ENCODE data around the gene GPR63. TPM values are rescaled to one million over a fixed set of nuclear protein-coding genes. Genes with fewer than 3 reads are reported as not detected.
"Not testable (repeated sequence)": the region's sequence is repeated elsewhere in the genome, so short reads cannot be mapped to it uniquely, and the experiment has no call there.

Gene GPR63, protein sequence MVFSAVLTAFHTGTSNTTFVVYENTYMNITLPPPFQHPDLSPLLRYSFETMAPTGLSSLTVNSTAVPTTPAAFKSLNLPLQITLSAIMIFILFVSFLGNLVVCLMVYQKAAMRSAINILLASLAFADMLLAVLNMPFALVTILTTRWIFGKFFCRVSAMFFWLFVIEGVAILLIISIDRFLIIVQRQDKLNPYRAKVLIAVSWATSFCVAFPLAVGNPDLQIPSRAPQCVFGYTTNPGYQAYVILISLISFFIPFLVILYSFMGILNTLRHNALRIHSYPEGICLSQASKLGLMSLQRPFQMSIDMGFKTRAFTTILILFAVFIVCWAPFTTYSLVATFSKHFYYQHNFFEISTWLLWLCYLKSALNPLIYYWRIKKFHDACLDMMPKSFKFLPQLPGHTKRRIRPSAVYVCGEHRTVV
- total RNA-seq (2014; rRNA removed; shearing (Covaris generic)), result 1.3 and 1.6 TPM in 2 replicates
- polyA plus RNA-seq (2015; cell fraction: cytosol; rRNA removed), result 1.1 and 1.7 TPM in 2 replicates
- polyA plus RNA-seq (2015; cell fraction: nucleus; rRNA removed), result 3.7 and 5.0 TPM in 2 replicates

DNA sequence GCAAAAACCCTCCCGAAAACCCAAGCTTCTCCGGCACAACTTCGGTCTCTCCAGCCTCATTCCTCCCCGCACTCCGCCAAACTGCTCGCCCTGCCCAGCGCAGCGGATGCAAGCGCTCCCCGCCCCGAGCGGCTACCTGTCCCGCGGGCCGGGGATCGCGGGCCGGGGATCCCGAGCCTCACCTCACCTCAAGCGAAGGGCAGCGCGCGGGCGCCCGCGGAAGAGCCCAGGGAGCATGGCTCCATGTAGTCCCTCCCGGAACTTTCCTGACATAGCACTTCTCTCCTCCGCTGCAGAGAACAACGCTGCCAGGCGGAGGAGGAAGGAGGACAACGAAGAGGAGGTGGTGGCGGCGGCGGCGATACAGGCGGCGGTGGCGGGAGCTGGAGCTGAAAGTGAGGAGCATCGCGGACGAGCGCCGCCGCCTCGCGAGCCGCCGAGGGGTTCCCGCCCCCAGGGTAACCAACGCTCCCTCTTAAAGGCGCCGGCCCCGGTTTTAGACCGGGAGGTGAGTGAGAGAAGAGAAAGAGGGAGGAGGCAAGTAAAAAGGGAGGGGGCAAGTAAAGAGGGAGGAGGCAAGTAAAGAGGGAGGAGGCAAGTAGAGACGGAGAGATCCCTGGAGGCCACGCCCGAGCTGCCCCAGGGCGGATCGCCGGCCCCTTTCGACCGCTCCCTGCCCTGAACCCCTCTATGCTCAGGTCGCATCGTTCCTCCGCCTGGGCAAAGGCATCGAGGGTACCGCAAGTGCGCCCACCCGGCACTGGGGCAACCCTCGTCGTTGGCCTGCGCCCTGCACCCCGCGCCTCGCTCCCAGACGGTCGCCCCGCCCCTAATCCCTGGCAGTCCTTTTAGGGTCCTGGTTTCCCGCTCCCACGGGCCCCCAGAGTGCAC lies at the start of gene GPR63:
TSS of gene GPR63 (minus strand) at position 397 of the 891 bp plus-strand sequence. CDS start 37,746 bp downstream, outside the sequence.
- peak; percentile 84 for DNase-seq (ENCODE audit: low read depth, low spot score)
- in situ Hi-C loops (cut with HindIII; ENCODE audit: low pct_unique_long_range_greater_than_20kb, low sequenced_read_pairs), result no loop called here

DNA sequence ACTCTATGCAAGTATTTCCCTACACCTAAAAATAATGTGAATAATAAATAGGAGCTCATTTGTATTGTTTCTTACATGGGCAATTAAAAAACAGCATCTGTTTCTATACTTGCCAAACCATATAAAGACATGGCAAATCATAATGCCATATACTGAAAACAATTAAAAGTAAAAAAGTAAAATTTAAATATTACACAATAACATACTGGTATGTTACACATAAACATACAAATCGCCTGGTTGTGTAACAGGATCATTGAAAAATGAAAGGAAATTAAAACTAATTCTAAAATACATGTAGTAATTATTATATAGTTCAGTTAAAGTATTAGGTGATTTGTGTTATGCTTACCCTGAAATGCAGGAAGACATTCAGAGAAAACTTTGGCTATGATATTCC lies 49.2 kb upstream of the GPR63 start:
- no peak for DNase-seq (ENCODE audit: low read depth, low spot score)
- in situ Hi-C loops (cut with HindIII; ENCODE audit: low pct_unique_long_range_greater_than_20kb, low sequenced_read_pairs), result no loop called here

GRCh38 chr6:96885187-96885631 lies 47.9 kb upstream of the GPR63 start:
- in situ Hi-C loops (cut with HindIII; ENCODE audit: low pct_unique_long_range_greater_than_20kb, low sequenced_read_pairs); DNase-seq (ENCODE audit: low read depth, low spot score): not testable (repeated sequence)

GRCh38 chr6:96878143-96878542 lies 40.9 kb upstream of the GPR63 start:
- in situ Hi-C loops (cut with HindIII; ENCODE audit: low pct_unique_long_range_greater_than_20kb, low sequenced_read_pairs), result no loop called here
- DNase-seq (ENCODE audit: low read depth, low spot score), result no peak

GRCh38 chr6:96876886-96877545 lies 39.7 kb upstream of the GPR63 start:
- no peak for DNase-seq (ENCODE audit: low read depth, low spot score)
- in situ Hi-C loops (cut with HindIII; ENCODE audit: low pct_unique_long_range_greater_than_20kb, low sequenced_read_pairs), result no loop called here

DNA sequence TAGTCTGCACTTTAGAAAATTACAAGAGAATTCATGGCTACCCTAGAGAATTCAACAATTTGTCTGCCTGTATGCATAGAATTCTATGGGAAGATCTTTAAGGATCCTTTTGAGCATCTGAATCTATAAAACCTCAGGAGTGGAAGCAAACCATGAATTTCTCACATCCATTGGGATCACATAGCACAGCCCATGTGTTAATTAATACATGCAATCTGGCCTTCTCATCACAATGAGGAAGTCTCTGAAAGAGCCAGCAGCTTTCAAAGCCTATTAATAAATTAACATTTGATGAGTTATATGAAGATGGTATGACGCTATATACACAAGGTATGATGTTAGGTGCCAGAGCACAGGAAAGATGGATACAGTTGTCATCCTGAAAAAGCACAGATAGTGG lies 35.7 kb upstream of the GPR63 start:
- in situ Hi-C loops (cut with HindIII; ENCODE audit: low pct_unique_long_range_greater_than_20kb, low sequenced_read_pairs), result no loop called here

DNA sequence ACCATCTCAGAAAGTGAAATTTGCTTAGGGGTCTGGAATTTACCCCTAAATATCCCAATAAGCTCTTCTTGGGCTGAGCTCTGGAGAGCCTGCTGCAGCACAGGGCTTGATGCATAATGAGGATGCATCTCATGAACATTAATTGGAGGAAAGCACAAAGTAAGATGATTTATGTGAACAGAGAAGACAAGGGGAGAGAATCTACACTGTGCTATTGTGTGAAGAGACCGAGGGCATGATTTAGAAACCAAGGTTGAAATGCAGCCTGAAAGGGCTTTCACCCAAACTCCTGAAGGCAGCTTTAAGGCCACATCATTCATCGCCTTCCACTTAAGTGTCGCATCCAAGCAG lies 27.8 kb upstream of the GPR63 start:
- in situ Hi-C loops (cut with HindIII; ENCODE audit: low pct_unique_long_range_greater_than_20kb, low sequenced_read_pairs), result no loop called here

More for the DNA sequence above, 35.7 kb upstream of the GPR63 start:
- DNase-seq (ENCODE audit: low read depth, low spot score), result no peak

GRCh38 chr6:96864216-96865054 lies 27.2 kb upstream of the GPR63 start:
- DNase-seq (ENCODE audit: low read depth, low spot score), result no peak
- in situ Hi-C loops (cut with HindIII; ENCODE audit: low pct_unique_long_range_greater_than_20kb, low sequenced_read_pairs), result no loop called here

More for the DNA sequence above, 27.8 kb upstream of the GPR63 start:
- no peak for DNase-seq (ENCODE audit: low read depth, low spot score)

DNA sequence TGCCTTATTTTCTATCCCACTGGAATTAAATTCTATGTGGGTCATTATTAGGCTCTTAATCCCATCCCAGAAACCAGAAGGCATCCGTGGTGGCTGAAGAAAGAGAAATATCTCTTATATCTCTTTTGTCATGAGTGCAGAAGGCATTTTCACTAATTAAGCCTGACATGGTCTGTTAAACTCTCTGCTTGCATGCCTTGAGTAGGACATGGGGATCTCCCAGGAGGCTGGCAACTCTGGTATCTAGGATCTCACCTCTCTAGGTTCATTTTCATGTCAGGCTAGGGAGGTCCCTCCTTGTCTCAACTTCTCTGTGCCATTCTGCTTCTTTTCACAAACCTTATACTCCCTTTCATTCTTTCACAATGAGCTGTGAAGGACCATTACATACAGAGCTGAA lies 25.3 kb upstream of the GPR63 start:
- no peak for DNase-seq (ENCODE audit: low read depth, low spot score)
- in situ Hi-C loops (cut with HindIII; ENCODE audit: low pct_unique_long_range_greater_than_20kb, low sequenced_read_pairs), result no loop called here

DNA sequence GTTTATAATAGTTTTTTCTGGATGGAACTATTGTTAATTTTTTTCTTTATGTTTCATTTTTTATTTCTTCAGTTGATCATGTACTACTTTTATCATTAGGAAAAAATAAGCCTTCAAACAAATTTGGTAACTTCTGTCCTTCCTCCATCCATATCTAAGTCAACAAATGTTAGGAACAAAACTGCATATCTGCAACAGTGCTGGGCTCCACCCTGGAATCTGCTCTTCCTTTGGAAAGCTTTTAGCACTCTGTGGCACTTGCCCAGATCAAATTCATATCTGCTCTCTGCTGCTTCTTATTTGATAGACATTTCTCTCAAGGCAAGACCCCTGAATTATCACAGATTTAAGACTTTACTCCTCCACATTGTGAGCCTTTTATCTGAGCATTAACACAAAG lies 24.3 kb upstream of the GPR63 start:
- in situ Hi-C loops (cut with HindIII; ENCODE audit: low pct_unique_long_range_greater_than_20kb, low sequenced_read_pairs), result no loop called here

DNA sequence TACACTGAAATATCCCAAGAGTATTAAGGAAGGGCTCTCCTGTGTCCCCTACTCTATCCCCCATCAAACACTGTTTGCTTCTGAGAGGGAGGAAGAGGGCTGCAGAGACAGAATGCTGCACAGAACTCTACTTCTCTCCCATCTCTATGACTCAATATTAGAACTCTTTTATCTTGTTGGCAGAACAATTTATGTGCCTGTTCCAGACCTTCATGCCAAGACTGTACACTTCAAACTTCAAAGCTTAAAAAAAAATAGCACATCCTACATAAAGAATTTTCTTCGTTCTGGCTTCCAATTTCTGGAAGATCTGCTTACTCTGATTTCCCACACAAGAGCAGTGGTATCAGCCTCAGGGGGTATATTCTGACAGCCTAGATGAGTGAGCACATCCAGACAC lies 19.6 kb upstream of the GPR63 start:
- in situ Hi-C loops (cut with HindIII; ENCODE audit: low pct_unique_long_range_greater_than_20kb, low sequenced_read_pairs), result no loop called here
- no peak for DNase-seq (ENCODE audit: low read depth, low spot score)

More for the DNA sequence above, 24.3 kb upstream of the GPR63 start:
- no peak for DNase-seq (ENCODE audit: low read depth, low spot score)

- DNase-seq (ENCODE audit: low read depth, low spot score), result no peak
- in situ Hi-C loops (cut with HindIII; ENCODE audit: low pct_unique_long_range_greater_than_20kb, low sequenced_read_pairs), result no loop called here
These were observed 15.8 kb upstream of the GPR63 start for GRCh38 chr6:96853083-96853482.

GRCh38 chr6:96852605-96853004 lies 15.3 kb upstream of the GPR63 start:
- in situ Hi-C loops (cut with HindIII; ENCODE audit: low pct_unique_long_range_greater_than_20kb, low sequenced_read_pairs), result no loop called here
- no peak for DNase-seq (ENCODE audit: low read depth, low spot score)

DNA sequence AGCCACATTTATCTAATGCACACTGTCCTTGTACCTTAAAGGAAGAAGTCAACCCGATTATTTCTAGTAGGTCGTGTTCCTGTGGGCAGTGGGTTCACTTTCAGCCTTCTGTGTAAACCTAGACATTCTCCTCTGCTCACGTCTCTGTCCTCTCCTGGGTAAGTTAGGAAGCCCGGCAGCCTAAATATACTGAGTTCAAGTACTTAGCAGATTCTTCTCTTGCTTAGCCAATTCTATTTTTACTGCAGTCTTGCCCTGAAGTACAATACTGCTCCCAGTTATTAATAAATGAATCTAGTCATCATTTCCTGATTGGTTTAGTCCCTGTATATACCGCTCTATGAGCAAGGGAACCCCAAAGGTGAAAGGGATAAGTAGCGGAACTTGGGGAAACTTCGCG lies 14.6 kb upstream of the GPR63 start:
- in situ Hi-C loops (cut with HindIII; ENCODE audit: low pct_unique_long_range_greater_than_20kb, low sequenced_read_pairs), result no loop called here
- no peak for DNase-seq (ENCODE audit: low read depth, low spot score)

GRCh38 chr6:96849615-96850014 lies 12.3 kb upstream of the GPR63 start:
- in situ Hi-C loops (cut with HindIII; ENCODE audit: low pct_unique_long_range_greater_than_20kb, low sequenced_read_pairs), result no loop called here

DNA sequence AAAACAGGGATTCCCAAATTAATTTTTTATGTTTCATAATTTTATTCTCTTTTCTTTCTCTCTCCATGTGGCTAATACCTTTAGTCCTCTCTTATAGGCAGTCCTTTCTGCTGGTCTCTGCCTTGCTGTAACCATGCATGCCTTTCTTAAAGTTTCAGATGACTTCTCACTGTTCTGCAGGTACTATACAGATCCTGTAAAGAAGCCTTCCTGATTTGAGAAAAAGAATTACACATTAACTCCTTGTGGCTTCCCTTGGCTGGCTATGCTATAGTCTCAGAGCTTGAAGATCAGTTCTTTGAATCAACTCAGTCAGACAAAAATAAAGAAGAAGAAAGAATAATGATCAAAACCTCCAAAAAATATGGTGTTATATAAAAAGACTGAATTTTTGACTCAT lies 7.3 kb upstream of the GPR63 start:
- in situ Hi-C loops (cut with HindIII; ENCODE audit: low pct_unique_long_range_greater_than_20kb, low sequenced_read_pairs), result no loop called here
- DNase-seq (ENCODE audit: low read depth, low spot score), result no peak

More at GRCh38 chr6:96849615-96850014, 12.3 kb upstream of the GPR63 start:
- DNase-seq (ENCODE audit: low read depth, low spot score), result no peak

DNA sequence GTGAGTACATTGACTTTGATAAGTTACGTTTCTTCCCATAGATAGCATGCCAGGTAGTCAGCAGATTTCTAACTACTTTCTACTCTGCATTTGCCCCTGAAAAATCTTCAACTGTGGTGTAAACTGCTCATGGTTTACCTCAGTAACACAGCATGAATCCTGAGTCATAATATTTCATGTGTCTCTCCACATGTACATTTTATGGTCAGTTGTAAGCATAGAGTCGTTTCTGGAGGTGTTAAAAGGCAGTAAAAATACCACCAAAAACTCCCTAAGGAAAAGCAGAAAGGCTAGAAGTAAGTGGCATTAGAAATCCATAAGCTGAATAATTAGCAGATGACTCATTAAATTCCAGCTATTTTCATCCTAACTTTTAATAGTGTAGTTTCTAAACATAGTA lies 4.1 kb upstream of the GPR63 start:
- DNase-seq (ENCODE audit: low read depth, low spot score), result no peak
- in situ Hi-C loops (cut with HindIII; ENCODE audit: low pct_unique_long_range_greater_than_20kb, low sequenced_read_pairs), result no loop called here

Data from SK-MEL-5 (cell line).